CMK (cell line): Measurements from ENCODE around the gene NELFCD.

ENCODE experiments used
- DNase-seq: peaks from one replicate; pipeline ENCODE4 v3.0.0-alpha.2; 2010; ENCODE audit warnings: low read depth

NELFCD gene

DNA sequence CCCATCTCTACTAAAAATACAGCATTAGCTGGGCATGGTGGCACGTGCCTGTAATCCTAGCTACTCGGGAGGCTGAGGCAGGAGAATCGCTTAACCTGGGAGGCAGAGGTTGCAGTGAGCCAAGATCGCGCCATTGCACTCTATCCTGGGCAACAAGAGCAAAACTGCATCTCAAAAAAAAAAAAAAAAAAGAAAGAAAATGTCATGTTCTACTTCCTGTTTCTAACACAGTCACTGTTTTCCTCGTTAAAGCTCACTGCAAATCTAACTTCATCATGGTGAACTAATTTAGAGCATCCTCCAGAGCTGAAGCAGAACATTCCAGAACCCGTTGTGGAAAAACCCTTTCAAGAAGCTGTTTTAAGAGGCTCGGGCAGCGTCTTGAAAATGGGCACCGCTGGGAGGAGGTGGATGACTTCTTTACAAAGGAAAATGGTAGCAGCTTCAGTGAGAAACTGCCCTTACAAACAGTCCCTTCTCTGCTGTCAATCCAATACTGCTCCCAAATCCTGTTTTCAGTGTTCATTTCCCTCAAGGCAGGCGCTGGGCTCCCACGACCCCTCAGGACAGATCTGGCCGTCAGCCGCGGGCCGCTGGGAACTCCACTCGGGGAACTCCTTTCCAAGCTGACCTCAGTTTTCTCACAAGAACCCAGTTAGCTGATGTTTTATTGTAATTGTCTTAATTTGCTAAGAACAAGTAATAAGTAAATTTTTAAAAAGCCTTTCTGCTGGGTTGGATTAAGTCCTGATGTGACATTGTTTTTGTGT is 13.5 kb downstream of the NELFCD start:
- DNase-seq: no peak

- DNase-seq: no peak
Observed at GRCh38 chr20:58995461-58996225, 14.6 kb downstream of the NELFCD start.

- no peak for DNase-seq
Observed at GRCh38 chr20:58996226-58996611, 15.2 kb downstream of the NELFCD start.

DNA sequence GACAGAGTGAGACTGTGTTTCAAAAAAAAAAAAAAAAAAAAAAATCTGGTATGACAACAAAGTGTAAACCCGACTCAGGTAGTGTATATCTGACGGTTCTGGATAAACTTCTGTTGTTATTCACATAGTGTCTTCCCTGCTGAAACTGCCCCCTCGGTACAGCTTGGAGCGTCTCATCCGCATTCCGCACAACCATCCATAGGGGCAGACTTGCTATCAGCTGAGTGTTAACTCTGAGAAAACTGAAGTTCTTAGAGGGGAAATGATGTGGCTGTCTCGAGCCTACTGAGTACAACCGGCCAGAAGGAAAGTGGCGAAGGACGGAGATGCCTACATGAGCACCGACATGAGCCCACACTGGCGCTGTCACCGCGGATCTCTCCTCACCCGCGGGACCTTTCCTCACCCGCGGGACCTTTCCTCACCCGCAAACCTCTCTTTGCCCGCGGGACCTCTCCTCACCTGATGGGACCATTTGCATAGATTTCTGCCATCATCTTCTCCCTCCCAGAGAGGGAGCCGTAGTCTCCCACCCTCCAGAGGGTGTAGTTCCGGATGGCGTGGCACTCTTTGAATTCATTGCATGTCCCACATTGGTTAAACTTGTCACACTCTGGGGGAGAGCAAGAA is 16.2 kb downstream of the NELFCD start:
- no peak for DNase-seq

DNA sequence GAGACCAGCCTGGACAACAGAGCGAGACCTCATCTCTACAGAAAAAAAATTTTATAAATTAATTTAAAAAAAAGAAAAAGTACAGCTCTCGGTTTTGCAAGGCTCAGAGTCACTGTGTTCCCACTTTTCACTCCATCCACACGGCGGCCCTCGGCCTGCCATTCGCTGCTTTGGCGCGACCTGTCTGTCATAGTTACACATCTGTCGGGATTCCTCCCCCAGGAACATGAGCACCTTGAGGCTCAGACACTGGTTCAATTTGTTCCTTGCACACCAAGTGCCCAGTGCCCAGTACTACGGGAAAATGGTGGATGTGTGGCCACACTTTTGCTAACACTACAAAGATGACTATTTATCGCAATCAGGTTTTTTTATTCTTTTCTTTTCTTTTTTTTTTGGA is 17.6 kb downstream of the NELFCD start:
- DNase-seq: no peak

DNA sequence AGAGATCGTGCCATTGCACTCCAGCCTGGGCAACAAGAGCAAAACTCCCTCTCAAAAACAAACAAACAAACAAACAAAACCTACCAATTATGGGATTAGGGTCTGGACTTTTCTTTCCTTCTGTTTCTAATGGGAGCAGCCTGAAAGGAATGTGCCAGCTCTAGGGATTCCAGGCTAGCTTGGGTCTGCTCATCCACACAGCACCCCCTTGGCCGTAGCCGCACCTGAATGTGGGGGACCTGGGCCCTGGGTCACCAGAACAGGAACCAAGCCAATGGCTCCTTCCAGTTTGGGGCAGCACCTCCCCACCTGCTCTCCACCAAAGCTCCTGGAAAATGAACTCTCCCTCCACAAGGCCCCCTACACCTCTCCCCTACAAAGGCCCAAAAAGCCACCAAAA is 19.3 kb downstream of the NELFCD start:
- no peak for DNase-seq

- DNase-seq: no peak
Observed at GRCh38 chr20:59001068-59001448, 20.0 kb downstream of the NELFCD start.

DNA sequence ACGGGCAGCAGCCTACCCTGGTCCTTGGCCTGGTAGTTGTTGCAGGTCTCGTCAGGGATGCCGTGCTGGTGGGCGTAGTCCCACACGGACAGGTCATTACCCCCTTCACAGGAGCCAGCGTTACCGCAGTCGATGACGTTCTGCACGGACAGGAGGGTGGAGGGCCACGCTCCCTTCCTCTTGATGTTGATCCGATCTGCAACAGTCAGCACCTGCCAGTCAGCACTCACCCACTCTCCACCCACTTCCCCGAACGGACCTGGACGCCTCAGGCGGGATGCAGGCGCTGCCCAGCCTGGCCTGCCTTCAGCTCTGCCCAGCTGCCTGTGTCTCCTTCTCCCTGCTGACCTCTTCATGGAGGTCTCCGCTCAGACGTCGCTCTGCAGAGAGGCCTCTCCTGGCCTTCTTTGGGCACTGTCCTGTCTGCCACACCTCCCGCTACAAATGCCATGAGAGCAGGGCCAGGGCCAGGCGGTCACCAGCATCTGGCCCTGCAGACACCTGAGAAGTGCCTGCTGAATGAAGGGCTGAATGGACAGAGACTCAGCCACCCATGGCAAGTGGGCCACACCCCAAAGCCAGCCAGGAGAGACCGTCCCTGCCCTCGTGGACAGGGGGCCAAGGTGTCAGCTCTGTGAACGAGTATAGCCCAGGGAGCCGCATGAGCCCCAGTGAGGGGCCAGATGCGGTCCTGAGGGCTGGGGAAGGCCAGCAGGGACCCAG is 20.6 kb downstream of the NELFCD start:
- no peak for DNase-seq

DNA sequence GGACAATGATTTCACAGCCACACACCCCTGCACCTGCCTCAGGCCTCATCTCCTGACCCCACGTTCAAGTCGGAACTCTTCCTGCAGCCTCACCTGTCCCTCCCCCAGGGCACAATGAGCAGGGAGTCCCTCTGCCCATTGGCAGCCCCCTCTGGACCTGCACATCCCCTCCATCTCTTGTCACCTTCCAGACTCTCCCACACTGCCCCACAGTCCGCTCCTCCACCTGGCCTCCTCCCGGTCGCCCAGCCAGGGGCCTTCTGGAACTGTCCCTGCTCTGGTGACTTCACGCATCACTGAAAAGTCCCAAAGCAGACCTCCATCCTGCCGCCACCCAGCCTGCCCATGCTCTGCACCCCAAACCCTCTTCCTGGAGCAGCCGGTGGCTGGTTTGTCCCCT is 21.3 kb downstream of the NELFCD start:
- DNase-seq: no peak

DNA sequence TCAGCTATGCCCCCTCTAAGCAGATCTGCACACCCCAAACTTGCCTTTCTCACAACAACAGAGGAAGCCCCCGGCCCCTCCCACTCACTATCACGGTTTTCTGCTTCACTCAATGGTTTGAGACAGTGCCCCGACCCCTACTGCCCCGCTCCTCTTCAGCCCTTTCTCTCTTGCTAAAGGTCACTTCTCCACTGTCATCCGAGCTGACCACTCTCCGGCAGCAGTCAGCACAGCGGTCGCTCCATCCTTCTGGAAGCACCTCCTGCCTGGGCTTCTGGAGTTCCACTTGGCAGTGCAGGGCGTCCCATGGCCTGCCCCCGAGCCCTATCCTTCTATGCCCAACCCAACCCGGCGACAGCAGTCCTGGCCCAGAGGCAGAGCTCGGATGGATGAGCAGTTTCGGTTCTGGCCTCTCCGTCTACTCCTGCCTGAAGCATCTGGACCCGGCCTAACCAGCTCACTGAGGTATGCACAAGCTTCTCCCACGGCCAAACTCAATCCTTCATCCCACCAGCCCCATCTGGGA is 21.9 kb downstream of the NELFCD start:
- no peak for DNase-seq

DNA sequence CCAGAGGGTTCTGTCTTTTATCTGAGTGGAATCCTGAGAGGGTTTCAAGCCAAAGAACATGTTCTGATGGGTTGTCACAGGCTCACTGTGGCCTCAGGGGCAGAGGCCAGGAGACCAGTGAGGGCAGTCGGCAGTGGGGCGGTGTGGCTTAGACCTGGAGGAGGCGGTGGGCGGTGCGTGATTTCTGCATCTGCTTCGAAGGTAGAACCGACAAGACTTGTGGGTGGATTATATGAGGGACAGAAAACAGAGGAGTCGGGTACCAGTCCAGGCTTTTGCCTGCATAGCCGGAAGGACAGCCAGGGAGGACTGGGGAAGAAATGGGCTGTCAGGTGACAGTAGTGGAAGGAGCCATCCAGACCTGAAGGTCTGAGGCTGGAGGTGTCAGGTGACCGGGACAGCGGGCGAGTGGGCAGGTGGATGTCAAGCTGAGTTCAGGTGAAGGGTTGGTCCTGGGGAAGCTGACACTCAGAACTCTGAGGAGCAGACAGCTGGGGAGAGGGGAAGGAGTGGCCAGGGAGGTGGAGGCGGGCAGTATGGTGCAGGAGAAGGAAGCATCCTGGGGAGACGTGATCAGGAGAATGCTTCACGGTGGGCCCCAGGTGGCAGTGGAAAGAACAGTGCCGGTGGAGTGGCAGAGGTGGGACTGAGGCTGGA is 22.9 kb downstream of the NELFCD start:
- no peak for DNase-seq

DNA sequence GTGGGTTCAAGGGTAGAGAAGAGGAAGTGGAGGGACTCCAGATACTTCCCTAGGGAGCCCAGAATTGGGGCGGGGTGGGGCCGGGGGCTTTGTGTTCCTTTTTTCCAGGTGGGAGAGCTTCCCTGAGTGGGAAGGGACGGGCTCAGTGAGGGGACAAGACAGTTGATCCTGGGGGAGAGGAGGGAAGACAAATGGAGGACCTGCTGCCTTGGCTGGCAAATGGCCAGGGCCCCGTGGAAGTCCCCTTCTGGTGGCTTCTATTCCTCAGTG is 23.4 kb downstream of the NELFCD start:
- DNase-seq: no peak

DNA sequence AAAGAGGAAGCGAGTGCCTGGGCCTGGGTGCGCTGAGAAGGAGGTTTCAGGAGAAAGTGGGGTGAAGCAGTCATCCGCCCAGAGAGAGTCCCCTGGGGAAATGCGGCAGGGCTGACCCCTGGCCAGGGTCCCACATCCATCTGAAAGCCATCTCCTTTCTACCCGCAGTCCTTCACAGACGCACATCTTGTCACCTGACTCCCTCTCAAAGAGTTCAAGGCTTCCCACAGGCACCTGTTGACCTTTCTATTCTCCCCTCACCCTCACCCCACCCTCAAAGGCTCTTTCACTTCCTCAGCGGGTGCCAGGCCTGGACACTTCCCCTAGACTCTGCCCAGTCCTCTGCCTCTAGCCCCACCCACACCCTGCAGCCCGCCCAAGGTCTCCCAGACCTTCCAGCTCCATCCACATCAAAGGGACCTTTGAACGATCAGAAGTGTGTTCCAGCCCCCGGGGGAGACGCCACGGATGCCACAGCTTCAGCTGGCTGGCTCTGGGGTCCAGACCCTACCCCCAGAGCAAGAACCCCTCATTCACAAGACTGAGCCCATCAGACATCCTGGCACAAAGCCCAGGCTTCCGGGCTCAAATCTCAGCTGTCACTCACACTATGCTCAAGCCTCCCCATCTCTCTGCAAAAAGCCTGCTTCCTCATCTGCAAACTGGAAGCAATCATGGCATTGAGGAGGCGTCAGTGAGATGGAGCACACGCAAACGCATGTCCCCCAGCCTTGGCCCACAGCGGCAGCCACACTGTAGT is 23.9 kb downstream of the NELFCD start:
- DNase-seq: no peak

DNA sequence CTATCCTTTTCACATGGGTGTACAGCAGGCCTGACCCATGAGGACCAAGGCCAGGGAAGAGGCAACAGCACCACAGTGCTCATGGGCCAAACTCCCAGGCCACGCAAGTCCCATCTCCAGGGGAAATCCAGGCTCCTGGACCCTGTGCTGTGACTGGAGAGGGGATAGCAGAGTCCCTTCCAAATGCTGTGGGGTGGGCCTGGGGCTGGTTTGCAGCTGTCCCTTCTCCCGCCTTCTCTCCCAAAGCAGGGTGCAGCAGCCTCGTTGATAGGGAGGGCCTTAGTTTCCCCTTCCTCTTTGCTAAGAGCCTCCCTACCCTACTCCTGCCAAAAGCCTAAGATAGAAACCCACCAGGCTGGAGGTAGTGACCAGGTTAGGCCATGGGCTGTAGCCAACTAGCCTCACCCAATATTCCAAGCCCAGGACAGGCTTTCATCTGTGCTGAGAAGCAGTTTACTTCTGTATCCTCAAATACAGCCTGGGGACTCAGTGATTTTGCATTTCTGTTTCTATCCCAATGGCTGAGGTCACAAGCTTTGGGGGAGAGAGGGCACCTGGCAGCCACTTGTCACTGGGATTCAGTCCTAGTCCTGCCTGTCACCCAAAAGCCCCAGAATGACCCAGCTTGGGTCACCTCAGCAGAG is 24.6 kb downstream of the NELFCD start:
- DNase-seq: no peak

GRCh38 chr20:59006167-59006863 is 25.3 kb downstream of the NELFCD start:
- no peak for DNase-seq

DNA sequence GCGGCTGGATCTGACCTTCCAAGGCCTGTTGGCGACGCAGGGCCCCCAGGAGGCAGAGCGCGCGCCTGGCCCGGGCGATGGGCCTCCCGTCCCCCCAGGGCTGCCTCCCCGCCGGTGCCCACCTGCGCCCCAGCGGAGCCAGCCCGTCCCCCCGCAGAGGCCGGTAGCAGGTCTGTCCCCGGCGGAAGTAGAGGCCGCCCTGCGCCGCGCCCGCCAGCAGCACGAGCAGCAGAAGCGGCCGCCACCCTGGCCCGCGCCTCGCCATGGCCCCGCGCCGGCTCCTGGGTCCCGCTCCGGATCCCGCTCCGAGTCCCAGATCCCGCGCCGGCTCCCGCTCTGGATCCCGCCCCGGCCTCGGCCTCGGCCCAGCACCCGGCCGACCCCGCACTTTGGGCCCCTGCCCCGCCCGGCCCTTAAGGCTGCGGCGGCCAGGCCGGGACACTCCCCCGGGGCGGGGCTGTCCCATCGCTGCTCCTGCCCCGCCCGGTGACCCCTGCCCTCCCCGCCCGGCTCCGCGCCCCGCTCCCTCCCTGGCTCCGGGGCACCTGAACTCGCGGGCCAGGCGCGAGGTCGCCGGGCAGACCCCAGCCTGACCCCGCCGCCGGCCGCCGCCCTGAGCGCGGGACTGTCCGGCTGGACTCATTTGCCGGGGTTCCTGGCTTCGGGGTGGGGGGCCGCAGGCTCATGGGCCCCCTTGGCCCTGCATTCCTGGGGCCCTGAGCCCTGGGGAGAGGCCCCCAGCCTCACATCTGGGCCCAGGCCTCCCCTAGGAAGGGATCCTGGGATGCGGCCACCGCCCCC is 26.0 kb downstream of the NELFCD start, which contains the start of gene CTSZ:
CTSZ (minus strand) TSS at position 391 of the 801 bp plus-strand sequence; CDS start at position 265, 126 bp downstream.
- DNase-seq: no peak

DNA sequence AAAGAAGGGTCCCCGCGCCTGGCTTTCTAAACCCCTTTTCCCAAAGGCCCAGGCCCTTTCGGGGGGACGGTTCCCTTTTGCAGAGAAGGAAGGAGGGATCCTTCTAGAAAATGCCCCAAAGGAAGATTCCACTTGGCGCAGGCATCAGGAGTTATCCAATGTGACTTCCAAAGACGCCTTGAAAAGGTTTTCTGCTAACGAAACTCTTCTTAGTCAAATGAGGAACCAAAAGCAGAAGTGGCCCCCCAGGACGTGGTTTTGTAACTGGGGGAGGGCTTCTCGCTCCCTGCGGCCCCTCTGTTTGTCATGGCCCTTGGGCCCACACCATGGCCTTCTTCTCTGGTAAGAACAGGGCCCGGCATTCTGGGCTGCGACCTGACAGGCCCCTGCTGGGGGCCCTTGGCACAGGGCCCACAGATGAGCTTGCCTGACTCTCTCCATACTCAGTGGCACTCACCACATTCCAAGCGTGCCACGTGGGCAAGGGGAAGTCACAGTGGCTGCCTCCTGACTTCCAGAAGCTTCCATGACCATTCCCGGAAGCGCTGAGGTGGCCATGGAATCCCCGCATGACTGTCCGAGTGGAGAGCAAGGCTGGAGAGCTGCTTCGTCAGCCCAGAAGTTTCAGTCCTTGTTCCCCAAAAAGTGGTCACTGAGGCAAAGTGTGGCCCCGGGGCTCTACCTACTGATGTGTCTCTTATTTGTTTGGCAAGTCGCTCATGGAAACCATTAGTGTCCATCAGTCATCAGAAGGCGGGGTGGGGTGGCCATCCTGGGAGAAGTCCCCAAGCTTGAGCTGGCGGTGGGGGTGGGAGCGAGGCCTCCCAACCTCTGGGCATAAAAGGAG is 26.8 kb downstream of the NELFCD start:
- no peak for DNase-seq

- no peak for DNase-seq
Observed at GRCh38 chr20:59008715-59009336, 27.8 kb downstream of the NELFCD start.
